Activated T-cell treated with anti-CD3 and anti-CD28 coated beads for 48 hours (primary cell): ENCODE results near the gene CNOT2.

Source experiments
- DNase-seq: peaks from one replicate; pipeline ENCODE4 v3.0.0-alpha.2; 2020; ENCODE audit warnings: low read depth

CNOT2 gene

DNA sequence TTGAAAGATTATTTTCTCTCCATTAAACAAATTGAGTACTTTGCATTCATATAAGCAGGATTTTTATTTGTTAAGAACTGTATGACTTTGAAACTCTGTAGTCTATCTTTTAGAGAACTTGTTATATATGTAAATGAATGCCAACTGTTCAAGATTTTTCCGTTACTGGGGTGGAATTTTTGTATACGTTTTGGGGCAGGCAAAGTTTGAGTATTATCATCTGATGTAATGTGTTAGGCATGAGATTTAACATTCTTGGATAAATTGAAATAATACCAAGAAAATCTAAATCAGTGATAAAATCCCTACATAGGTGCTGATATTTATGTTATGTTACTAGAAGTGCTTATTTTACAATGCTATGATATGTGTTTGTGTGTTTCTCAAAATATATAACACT is 8.4 kb downstream of the CNOT2 start:
- no peak for DNase-seq

DNA sequence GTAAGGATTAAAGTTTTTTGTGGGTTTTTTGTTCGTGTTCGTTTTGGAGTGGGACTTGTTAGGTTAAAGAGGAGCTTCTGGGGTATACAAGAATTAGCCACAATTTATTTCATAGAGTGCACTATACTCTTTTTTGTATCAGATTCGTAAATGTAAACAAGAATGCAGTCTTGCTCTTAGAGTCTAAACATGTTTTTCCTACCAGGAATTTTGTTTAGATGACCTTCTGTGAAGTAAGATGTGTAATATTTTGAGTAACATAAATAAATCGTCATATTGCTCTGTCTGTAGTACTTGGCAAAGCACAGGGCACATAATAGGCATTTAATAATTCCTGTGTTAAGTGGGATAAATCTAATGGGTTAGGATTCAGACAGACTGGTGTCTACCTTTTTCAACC is 9.6 kb downstream of the CNOT2 start:
- DNase-seq: no peak

DNA sequence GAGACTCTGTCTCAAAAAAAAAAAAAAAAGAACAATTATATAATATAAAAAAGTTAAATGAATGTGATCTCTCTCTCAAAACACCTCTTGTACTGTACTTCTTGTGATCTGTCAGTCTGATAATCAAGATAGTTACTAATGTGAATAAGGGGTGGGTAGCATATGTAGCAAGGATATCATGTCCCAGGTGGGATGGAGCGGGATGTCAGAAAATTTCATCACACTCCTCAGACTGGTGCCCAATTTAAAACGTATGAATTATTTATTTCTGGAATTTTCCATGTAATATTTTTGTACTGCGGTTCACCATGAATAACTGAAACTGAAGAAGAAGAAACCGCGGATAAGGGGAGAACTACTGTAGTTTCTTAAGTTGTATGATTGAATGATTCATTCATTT is 11.0 kb downstream of the CNOT2 start:
- no peak for DNase-seq

DNA sequence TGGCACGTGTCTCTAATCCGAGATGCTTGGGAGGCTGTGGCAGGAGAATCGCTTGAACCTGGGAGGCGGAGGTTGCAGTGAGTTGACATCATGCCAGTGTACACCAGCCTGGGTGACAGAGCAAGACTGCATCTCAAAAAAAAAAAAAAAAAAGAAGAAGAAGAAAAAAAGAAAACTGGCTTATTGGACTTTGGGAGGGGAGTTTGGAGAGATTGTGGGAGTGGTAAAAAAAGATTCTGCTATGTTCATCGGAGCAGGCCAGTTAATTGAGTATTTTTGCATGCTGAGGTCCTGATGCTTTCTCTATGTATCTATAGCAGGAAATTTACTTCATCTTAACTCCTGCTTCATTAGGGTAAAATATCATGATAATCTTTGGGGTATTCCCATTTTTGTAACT is 11.6 kb downstream of the CNOT2 start:
- no peak for DNase-seq

DNA sequence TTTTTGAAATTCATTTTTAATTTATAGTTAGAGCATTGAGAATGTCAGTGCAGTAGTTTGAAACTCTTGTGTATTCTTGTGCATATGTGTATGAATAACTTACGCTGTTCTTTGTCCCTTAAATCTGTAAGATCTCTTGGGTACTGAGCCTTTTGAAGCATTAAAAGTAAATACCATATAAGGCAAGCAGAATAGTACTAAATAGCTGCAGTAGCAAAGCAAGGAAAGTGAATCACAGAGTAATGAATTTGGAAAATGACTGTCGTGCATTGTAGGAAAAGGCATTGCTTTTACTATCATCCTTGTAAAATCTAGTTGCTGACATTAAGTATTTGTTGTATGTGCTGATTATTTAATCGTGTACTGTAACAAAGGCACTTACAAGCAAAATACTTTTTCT is 12.1 kb downstream of the CNOT2 start:
- no peak for DNase-seq

DNA sequence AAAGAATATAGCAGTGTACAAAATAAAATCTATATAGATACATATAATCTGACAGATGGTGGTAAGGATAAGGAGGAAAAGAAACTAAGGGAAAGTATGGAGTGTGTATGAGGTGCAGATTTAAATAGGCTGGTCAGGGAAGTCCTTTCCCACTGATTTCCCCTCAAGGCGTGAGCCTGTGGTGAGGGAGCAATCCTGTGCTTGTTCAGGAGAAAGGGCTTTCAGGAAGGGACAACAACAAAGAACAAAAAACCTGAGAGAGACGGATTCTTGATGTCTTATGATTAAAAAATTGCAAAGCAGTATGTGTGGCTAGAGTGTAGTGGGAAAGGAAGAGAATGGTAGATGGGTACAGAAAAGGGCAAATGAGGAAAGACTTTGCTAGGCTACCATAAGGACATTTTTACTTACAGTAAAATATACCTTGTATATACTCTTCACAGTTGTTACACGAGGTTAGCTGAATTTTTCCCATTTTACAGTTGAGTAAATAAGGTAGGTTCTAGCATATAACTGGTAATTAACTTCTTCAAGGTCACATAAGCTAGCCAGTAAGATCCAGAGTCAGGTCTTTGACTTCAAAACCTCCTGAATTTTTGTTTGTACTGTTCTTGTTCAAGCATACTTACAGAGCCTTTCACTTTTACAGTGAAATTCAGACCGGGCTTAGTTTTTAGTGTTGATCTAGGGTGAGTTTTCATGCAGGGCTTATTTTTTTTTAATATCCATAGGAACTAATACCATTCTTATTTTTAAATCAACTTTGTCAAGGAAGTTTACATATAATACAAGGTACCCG is 15.6 kb downstream of the CNOT2 start:
- no peak for DNase-seq

DNA sequence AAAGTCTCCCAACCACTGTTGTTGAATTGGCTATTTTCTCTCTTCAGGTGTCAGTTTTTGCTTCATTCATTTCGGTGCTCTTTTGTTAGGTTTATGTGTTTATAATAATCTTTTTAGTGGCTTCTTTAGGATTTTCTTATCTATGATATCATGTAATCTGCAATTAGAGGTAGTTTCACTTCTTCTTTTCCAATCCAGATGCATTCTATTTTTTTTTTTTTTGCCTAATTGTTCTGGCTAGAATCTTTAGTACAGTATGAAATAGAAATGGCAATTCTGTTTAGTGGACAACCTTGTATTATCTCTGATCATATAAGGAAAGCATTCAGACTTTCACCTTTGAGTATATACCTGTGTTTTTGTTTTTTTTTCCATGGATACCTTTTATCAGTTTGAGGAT is 17.4 kb downstream of the CNOT2 start:
- DNase-seq: no peak

DNA sequence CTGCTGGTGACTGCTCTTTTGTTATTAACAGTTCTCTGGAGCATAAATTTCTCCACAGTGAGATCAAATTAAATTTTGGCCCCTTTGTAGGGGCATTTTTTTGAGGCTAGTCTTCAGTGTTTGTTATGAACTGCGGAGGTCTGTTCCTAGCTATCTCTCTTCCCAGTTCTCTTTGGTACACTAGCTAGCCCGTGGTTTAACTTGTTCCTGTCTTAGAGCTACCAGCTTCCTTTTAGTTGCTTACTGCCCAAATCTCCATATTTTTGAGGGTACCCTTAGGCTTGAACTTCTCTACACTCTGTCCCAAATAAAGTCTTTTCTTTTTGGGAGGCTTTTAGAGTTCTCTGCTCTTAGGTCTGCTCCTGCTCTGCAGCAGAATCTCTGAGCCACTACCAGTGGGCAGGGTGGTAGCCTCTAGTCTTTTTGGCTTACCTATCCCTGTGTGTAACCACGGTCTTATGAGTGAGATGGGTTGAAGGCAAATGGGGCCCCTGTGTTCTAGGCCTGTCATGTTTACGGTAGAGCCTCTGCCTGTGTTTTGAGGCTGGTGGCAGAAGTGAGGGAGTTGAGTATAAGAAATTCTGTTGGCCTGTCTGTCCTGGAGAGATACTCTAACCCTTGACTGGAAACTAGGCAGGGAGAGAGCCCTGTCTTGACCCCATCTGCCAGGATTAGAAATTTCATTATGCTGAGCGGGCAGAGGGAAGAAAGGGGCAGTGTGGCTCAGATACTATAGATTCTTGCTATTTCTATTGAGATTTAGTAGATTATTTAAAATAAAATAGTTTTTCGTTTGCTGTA is 21.0 kb downstream of the CNOT2 start:
- no peak for DNase-seq

DNA sequence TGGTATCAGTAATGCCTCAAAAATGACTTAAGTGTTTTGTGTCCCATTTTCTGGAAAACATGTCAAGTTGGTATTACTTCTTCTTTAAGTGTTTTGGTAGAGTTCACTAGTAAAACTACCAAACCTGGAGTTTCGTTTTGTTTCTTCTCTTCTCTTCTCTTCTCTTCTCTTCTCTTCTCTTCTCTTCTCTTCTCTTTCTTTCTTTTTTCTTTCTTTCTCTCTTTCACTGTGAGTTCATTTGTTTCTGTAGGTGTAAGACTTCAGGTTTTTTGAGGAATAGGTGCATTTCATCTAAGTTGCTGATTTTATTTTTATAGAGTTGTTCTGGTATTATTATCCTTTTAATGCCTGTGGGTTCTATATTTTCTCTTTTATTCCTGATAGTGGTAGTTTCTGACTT is 21.9 kb downstream of the CNOT2 start:
- DNase-seq: no peak

DNA sequence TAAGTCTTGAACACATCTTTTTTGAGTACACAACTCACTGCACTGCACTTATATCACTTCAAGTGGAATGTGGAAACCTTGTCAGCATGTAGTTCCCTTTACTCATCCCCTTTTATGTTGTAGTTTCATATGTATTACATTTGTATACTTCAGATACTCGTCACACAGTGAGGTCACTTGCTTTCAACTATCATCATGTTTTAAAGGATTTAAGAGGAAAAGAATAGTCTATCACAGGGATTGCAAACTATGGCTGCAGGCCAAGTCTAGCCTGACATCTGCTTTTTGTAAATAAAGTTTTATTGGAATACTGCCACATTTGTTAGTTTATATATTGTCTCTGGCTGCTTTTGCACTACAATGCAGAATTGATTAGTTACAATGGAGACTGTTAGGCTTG is 24.3 kb downstream of the CNOT2 start:
- no peak for DNase-seq

DNA sequence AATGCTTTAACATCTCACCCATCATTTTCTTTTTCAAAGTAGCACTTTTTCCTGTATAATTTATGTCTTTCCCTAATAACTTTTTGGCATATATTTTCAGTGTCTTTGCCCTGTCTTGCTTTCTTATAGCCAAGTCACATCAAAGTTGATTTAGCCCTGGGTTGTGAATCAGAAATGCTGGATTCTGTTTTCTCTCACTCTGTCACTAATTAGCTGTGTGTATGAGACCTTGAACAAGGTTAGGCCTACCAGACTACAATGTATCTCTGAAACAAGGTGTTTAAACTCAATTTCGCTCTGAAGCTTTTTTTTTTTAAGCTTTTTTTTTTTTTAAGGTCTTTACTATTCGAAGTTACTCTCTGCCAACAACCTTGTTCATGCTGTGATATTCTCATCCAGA is 25.7 kb downstream of the CNOT2 start:
- DNase-seq: no peak

DNA sequence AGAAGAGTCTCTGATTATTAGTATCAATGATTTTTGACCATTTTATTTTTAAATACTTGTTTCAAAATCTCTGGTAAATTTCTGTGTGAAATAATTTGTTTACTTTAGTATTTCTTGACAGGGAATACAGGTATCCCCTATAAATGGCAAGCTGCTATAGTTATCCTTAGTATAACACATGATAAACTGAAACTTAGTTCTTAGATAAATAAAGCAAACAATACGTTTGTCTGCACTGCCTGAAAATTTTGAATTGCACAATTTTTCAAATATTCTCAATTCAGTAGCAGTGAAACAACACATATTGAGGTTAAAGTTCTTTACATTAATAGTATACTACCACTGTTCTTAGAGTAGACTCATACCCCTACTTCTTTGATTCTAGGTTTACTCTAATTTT is 26.9 kb downstream of the CNOT2 start:
- DNase-seq: no peak

DNA sequence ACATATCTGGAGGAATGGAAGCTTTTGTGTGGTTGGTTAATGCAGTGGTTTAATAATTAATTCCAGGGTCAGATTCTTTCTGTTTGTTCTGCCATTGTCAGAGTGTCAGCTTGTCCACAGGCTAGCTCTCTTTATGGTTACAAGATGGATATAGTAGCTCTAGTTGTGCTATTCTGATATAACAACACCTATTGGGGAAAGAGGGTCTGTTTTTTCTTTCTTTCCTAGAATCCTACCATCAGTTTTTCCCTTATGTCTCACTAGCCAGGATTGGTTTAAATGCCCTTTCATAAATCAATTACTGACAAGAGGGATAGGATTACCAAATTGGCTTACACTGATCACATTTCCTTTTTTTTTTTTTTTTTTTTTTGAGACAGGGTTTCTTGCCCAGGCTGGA is 27.8 kb downstream of the CNOT2 start:
- no peak for DNase-seq

DNA sequence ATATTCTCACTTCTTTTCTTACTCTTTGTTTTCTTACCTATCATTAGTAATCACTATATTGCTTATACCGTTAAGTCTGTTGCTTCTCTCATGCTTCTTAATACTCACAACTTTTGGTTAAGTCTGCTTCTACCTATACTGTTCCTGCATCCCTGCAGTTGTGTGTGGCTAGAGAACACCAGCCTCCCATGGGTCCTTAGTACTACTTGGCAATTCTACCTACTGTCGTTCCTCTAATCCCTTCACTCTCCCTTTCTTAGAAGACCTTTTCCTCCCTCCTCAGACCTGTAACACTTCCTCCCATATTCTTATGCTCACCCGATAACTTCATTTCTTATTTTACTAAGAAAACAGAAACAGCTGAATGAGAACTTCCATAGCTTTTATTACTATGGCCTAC is 29.3 kb downstream of the CNOT2 start:
- DNase-seq: no peak

DNA sequence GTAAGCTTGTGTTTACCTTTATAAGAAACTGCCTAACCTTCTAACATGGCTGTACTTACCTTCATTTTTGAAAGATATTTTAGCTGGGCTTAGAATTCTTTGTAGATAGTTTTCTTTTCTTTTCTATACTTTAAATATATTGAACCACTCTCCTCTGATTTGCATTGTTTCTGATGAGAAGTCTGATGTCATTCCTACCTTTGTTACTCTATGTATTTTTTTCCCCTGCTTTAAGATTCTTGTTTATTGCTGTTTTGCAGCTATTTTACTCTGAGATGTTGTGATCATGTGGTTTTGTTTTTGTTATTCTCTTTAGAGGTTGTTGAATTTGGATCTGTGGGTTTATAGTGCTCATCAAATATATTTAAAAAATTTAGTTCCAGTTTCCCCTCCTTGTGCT is 31.8 kb downstream of the CNOT2 start:
- no peak for DNase-seq

DNA sequence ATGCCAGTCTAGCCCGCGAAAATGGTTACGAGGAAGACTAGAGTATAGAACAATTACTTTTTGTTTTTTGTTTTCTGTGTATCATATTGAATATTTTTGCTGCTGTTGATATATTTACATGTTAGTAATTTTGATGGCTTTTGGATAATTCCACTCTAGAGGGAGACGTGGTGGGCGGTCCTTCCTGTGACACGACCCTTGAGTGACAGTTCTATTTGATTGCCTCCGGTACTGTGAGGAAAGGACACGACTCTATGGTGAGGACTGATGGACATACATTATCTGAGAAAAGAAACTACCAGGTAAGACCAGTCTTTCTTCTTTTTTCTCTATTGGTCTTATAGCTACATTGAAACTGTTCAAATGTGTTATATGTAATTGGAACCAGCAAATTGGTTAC is 34.7 kb downstream of the CNOT2 start:
- DNase-seq: no peak

DNA sequence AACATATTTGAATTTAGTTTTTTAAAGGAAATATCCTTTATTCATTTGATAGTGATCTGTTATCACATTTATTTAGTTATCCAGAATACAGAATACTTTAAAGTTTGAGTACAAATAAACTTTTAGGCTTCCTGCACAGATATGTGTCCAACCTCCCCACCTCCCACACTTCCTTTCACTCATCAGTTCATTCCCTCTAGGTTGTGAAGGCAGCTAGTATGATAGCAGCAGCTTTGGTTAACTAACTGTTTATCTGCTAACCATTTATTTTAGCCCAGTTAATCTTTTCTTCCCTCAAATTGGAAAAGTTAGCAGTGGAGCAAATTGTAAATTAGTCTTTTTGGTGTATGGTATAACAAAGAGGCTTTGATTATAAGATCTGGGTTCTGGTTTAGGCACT is 35.7 kb downstream of the CNOT2 start:
- no peak for DNase-seq

DNA sequence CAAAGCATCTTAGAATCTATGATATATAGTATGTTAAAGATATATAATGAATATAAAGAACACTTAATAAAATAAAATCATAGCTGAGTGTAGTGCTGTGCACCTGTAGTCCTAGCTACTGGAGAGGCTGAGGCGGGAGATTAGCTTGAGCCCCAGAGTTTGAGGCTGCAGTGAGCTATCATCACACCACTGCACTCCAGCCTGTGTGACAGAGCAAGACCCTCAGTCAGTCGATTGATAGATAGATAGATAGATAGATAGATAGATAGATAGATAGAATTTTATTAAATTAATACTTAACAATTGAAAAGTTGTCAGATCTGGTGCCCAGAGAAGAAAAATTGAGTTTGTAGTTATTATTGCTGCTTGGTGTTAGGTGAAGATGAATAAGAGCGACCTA is 40.0 kb downstream of the CNOT2 start:
- no peak for DNase-seq

DNA sequence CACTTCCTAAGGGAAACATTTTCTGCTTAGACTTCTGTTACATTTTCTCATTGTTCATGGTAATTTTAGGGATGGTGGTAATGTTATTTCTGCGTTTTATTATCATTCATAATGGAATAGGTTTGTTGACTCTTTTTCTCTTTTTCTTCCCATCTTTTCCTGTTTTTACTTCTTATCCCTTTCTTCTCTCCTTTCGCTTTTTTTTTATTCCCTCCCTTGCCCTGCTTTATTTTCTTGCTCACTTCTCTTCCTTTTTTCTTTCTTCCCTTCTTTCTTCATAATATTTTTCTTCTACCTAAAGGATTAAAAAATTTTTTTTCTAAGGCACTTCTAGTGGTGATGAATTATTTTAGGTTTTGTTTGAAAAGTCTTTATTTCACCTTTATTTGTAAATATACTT is 45.6 kb downstream of the CNOT2 start:
- DNase-seq: no peak

DNA sequence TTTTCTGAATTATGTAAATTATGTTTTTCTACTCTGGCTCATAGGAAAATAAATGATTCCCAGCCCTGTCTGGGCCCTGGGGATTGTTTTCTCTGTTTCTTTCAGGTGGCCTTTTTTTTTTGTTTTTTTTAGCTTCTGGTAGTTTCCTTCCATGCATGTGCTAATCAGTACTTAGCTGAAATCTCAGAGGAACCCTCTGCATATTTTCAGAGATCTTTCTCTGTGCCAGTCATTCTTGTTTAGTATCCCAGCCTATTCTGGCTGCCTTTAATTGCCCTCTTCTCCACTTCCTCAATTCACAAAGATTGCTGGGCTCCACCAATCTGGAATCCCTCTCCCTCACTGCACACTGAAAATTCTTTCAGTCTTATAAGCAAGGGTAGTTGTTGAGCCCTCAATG is 46.9 kb downstream of the CNOT2 start:
- no peak for DNase-seq

DNA sequence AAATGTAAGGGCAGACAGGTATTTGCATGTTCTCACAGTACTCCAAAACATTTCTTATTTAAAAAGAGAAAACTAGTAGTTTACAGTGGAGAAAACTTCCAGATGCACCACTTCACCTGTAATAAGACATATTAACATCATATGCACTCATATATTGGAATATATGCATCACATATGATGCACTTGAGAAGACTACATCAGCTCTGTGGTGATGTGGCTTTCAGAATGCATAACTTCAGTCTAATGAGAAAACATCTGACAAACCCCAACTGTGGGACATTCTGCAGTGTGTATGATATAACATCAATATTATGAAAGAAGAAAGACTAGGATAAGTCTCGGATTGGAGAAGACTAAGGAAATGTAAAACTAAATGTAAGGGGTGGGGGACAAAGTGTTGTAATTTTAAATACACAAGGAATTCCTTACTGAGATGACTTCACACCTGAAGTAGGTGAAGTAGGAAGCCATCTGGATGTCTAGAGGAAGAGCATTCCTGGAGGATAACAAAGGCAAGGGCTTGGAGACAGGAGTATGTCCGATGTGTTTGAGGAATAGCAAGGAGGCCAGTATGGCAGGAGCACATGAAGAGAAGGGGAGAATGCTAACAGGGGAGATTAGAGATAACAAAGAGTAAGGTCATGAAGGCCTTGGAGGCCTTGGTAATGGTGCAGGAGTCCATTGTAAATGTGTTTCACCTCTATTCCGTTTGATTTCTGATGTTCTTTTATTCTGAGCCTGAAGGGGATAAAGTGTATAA is 49.0 kb downstream of the CNOT2 start:
- no peak for DNase-seq

DNA sequence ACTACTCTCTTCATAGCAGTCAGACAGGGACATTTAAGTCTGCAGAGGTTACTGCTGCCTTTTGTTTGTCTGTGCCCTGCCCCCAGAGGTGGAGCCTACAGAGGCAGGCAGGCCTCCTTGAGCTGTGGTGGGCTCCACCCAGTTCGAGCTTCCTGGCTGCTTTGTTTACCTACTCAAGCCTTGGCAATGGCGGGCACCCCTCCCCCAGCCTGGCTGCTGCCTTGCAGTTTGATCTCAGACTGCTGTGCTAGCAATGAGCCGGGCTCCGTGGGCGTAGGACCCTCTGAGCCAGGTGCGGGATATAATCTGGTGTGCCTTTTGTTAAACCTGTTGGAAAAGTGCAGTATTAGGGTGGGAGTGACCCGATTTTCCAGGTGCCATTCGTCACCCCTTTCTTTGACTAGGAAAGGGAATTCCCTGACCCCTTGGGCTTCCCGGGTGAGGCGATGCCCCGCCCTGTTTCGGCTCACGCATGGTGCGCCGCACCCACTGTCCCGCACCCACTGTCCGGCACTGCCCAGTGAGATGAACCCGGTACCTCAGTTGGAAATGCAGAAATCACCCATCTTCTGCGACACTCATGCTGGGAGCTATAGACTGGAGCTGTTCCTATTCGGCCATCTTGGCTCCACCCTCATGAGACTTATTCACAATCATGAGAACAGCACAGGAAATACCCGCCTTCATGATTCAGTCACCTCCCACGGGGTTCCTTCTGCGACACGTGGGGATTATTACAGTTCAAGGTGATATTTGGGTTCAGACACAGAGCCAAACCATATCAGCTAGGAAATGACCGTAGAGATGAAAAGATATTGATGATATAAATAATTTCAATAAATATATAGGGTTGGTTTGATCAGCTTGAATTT is 61.7 kb downstream of the CNOT2 start:
- peak; percentile 12 for DNase-seq
